Glutamatergic neuron (in vitro differentiated cells): ENCODE measurements around the gene PHTF2. TPM values are rescaled to one million over a fixed set of nuclear protein-coding genes. Genes with fewer than 3 reads are reported as not detected.

Source experiments
- DNase-seq: peaks from one replicate; pipeline ENCODE4 v3.0.0; 2022
- H3K27ac Mint-ChIP-seq: one replicate; pipeline ENCODE4 v1.8.0; 2020; ENCODE audit warnings: mild to moderate bottlenecking, mixed read lengths, inconsistent platforms; ENCODE audit not compliant: unreplicated experiment
- H3K27me3 Mint-ChIP-seq: one replicate; pipeline ENCODE4 v1.8.0; 2020; ENCODE audit warnings: mild to moderate bottlenecking, moderate library complexity, mixed read lengths, inconsistent platforms; ENCODE audit not compliant: unreplicated experiment
- H3K36me3 Mint-ChIP-seq: one replicate; pipeline ENCODE4 v1.8.0; 2020; ENCODE audit warnings: mild to moderate bottlenecking, mixed read lengths, inconsistent platforms; ENCODE audit not compliant: unreplicated experiment
- H3K4me1 Mint-ChIP-seq: one replicate; pipeline ENCODE4 v1.8.0; 2020; ENCODE audit warnings: mild to moderate bottlenecking, low read depth, mixed read lengths, inconsistent platforms; ENCODE audit not compliant: unreplicated experiment
- H3K4me3 Mint-ChIP-seq: one replicate; pipeline ENCODE4 v1.8.0; 2020; ENCODE audit warnings: mild to moderate bottlenecking, mixed read lengths, inconsistent platforms; ENCODE audit not compliant: unreplicated experiment
- H3K9me3 Mint-ChIP-seq: one replicate; pipeline ENCODE4 v1.8.0; 2020; ENCODE audit warnings: mild to moderate bottlenecking, moderate library complexity, mixed read lengths, inconsistent platforms; ENCODE audit not compliant: unreplicated experiment
- CTCF ChIP-seq: fragments of 200-600 bp; sonication (generic); IDR thresholded peaks from one replicate; pipeline ENCODE4 v1.5.0; 2021; ENCODE audit not compliant: partially characterized antibody, unreplicated experiment
- total RNA-seq: library from RNA; stranded (reverse); fragmentation: NEBNext Ultra II Directional; extraction: Animal tissue kit (Norgen Biotek cat#: 25700); gene quantifications from one replicate; pipeline ENCODE4 v1.2.1, GENCODE V29; 2021; ENCODE audit not compliant: unreplicated experiment

PHTF2 gene
- total RNA-seq, 1 donor from 2014 or later, result 15.1 TPM

GRCh38 chr7:77878500-77878899, 79.9 kb downstream of the PHTF2 start:
- TF ChIP-seq CTCF, result no peak
- Mint-ChIP-seq H3K4me1 (no peaks in the 10 kb centered on the region), H3K36me3 (no peaks in the 10 kb centered on the region), H3K9me3 (peaks cover 3% of the 10 kb centered on the region), H3K4me3 (no peak overlapping the region), H3K27me3 (peaks cover 4% of the 10 kb centered on the region), H3K27ac (no peak overlapping the region)
- no peak for DNase-seq

- no peaks in the 10 kb centered on the region for H3K36me3 Mint-ChIP-seq
- TF ChIP-seq CTCF, result no peak
- no peaks in the 10 kb centered on the region for H3K4me1 Mint-ChIP-seq
- H3K27ac Mint-ChIP-seq, result no peak overlapping the region
- H3K27me3 Mint-ChIP-seq, result peaks cover 4% of the 10 kb centered on the region
- H3K9me3 Mint-ChIP-seq, result peaks cover 3% of the 10 kb centered on the region
- H3K4me3 Mint-ChIP-seq, result no peak overlapping the region
- no peak for DNase-seq
These were observed 80.7 kb downstream of the PHTF2 start for GRCh38 chr7:77879272-77879671.

GRCh38 chr7:77881871-77882270, 83.3 kb downstream of the PHTF2 start:
- no peak for TF ChIP-seq CTCF
- H3K27ac Mint-ChIP-seq, result no peak overlapping the region

DNA sequence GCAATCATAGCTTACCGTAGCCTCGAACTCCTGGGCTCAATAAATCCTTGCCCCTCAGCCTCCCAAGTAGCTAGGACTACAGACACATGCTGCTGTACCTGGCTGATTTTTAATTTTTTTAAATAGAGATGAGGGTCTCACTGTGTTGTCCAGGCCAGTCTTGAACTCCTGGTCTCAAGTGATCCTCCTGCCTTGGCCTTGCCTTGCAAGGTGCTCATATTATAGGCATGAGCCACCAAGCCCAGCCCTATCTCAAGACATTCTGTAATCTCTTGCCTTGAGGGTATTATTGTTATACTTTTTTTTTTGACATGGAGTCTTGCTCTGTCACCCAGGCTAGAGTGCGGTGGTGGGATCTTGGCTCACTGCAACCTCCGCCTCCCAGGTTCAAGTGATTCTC, 86.6 kb downstream of the PHTF2 start:
- TF ChIP-seq CTCF, result no peak
- Mint-ChIP-seq H3K27me3 (no peaks in the 10 kb centered on the region), H3K36me3 (no peaks in the 10 kb centered on the region), H3K9me3 (no peaks in the 10 kb centered on the region), H3K27ac (no peak overlapping the region), H3K4me3 (no peak overlapping the region), H3K4me1 (no peaks in the 10 kb centered on the region)
- no peak for DNase-seq

More at GRCh38 chr7:77881871-77882270, 83.3 kb downstream of the PHTF2 start:
- Mint-ChIP-seq H3K36me3 (no peaks in the 10 kb centered on the region), H3K4me1 (no peaks in the 10 kb centered on the region), H3K27me3 (peaks cover 4% of the 10 kb centered on the region), H3K4me3 (no peak overlapping the region), H3K9me3 (peaks cover 3% of the 10 kb centered on the region)
- no peak for DNase-seq

DNA sequence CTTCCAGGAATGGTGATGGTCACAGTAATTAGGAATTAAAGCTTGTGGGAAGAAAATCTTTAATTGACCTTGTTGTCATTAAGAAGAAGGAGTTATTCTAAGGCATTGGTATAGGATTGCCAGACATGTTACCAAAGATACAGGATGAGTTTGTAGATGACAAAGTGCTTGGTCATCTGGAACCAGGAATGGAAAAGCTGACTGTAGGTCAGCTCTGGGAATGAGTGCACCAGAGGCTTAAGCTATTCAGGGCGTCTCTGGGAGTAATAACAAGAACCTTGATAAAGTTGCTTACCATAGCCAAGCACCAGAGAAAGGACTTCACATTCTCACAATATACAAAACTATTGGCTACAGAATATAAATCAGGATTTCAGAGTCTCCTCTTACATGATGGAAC, 89.0 kb downstream of the PHTF2 start:
- Mint-ChIP-seq H3K4me3 (no peak overlapping the region), H3K27ac (no peak overlapping the region), H3K9me3 (no peaks in the 10 kb centered on the region), H3K36me3 (no peaks in the 10 kb centered on the region), H3K27me3 (no peaks in the 10 kb centered on the region), H3K4me1 (no peaks in the 10 kb centered on the region)
- DNase-seq, result no peak
- TF ChIP-seq CTCF, result no peak
